AG04449 (cell line): Measurements from ENCODE around the gene CEP20.
A peak's percentile ranks its signal among the peaks of the same experiment; 100 is the strongest.

Experiments
- CTCF ChIA-PET: fragments of 350-600 bp; formaldehyde crosslinking; extraction: SDS; loops from one replicate; lab custom pipeline; 2021; ENCODE audit warnings: antibody characterized with exemption; lab: Yijun Ruan, JAX
- POLR2A ChIA-PET: fragments of 400-600, 350-600 bp; formaldehyde crosslinking; extraction: SDS; loops from one replicate; lab custom pipeline; 2020; ENCODE audit warnings: antibody characterized with exemption, inconsistent platforms; lab: Yijun Ruan, JAX
- DNase-seq: peaks from one replicate; pipeline ENCODE4 v3.0.0-alpha.2; 2010; ENCODE audit warnings: low read depth, low spot score
- H3K4me3 ChIP-seq: 2 replicates; pipeline ENCODE4 v1.5.1; 2011; ENCODE audit warnings: low read depth, mild to moderate bottlenecking, control low read depth, low read length
- CTCF ChIP-seq: IDR thresholded peaks from one replicate; pipeline ENCODE4 v1.5.1; 2011; ENCODE audit warnings: mild to moderate bottlenecking, moderate library complexity, low read length, control low read depth, inconsistent platforms; ENCODE audit not compliant: insufficient read depth; ENCODE audit errors: missing control alignments

The CEP20 gene

GRCh38 chr16:15897121-15897780 lies 8.8 kb upstream of the CEP20 start:
- ChIA-PET POLR2A (no interaction called here), CTCF (interaction anchor here (5.4 kb wide), 1 partner anchor 9 kb away, joined by 24 read pairs; the partner anchor contains the start of gene CEP20)
- TF ChIP-seq CTCF, result no peak
- no peak for DNase-seq
- no peak overlapping the region for H3K4me3 ChIP-seq

- ChIA-PET POLR2A (no interaction called here), CTCF (interaction anchor here (2.2 kb wide), 1 partner anchor 20 kb away, joined by 7 read pairs; no protein-coding TSS in a partner anchor)
- TF ChIP-seq CTCF, result no peak
- no peak for DNase-seq
- no peak overlapping the region for H3K4me3 ChIP-seq
Observed at GRCh38 chr16:15894571-15895374, 6.4 kb upstream of the CEP20 start.

GRCh38 chr16:15891508-15891907 lies 3.1 kb upstream of the CEP20 start:
- ChIA-PET CTCF (interaction anchor here (1.8 kb wide), 1 partner anchor 17 kb away, joined by 4 read pairs; no protein-coding TSS in a partner anchor), POLR2A (no interaction called here)
- TF ChIP-seq CTCF, result no peak
- H3K4me3 ChIP-seq, result no peak overlapping the region
- DNase-seq, result no peak

- no peak for TF ChIP-seq CTCF
- DNase-seq, result no peak
- H3K4me3 ChIP-seq, result peak overlapping the region; percentile 94
- POLR2A ChIA-PET, result interaction anchor here (0.6 to 1.4 kb wide), 4 partner anchors 33 to 269 kb away, joined by 3 to 4 read pairs (median 3); no protein-coding TSS in a partner anchor
- CTCF ChIA-PET, result interaction anchor here (1.8 to 4.0 kb wide), 3 partner anchors 12 to 240 kb away, joined by 13 to 44 read pairs (median 24); no protein-coding TSS in a partner anchor
Observed at GRCh38 chr16:15887283-15887682, 1.1 kb downstream of the CEP20 start.

GRCh38 chr16:15886078-15886477 lies 2.3 kb downstream of the CEP20 start:
- DNase-seq, result no peak
- CTCF ChIA-PET, result interaction anchor here (3.6 to 4.0 kb wide), 2 partner anchors 12 to 13 kb away, joined by 24 to 44 read pairs; no protein-coding TSS in a partner anchor
- no peak for TF ChIP-seq CTCF
- POLR2A ChIA-PET, result no interaction called here
- H3K4me3 ChIP-seq, result no peak overlapping the region

- TF ChIP-seq CTCF, result no peak
- ChIA-PET POLR2A (no interaction called here), CTCF (interaction anchor here (4.0 kb wide), 1 partner anchor 11 kb away, joined by 44 read pairs; no protein-coding TSS in a partner anchor)
- H3K4me3 ChIP-seq, result no peak overlapping the region
- DNase-seq, result no peak
Observed at GRCh38 chr16:15885560-15886001, 2.8 kb downstream of the CEP20 start.
